Fibroblast of lung (primary cell): ENCODE data around the gene TOX2.

Experiments used
- EZH2 ChIP-seq: IDR thresholded peaks from 2 replicates; pipeline ENCODE4 v1.5.1; 2012; ENCODE audit warnings: low read length, control low read depth, mild to moderate bottlenecking; ENCODE audit errors: missing control alignments
- TF ChIP-seq, protein P1 (sequence below), 2 donors: IDR thresholded peaks in 1 of 2; conservative IDR thresholded peaks in 1 of 2; 1 replicate in 1 of 2; 2 replicates in 1 of 2; pipeline ENCODE4 v1.5.1; 2011 to 2012; ENCODE audit warnings: low read length in 2 of 2, control low read depth in 1 of 2, inconsistent platforms in 1 of 2, low read depth in 1 of 2, mild to moderate bottlenecking in 1 of 2

DNA sequence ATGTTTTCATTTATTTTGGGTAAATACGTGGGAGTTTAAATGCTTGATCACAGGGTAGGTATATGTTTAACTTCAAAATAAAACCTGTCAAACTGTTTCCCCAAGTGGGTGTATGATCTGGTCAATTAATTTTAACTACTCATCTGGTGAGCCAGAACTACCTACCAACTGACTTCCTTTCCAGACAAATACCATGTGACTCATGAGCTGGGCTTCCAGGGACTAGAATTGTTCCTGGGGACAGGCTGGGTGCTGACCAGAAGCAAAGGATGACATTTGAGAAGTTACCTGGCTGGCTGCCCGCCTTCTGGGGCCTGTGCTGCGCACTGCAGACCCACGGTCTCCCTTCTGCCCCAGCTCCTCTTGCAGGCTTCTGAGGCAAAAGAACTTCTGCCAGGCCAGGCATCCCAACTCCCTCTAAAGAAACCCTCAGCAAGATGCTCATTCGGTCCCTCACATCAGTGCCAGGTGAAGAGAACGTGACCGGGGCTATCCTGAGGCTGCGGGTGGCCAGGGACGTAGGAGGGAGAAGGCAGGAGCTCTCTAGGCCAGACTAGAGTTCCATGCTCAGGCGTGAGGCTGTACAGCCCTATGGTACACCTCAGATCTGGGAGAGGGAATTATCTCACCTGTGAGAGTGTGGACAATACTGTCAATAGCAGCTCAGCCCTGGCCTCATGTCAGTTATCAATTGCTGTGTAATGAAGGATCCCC lies 168.7 kb downstream of the TOX2 start:
- TF ChIP-seq, protein P1, sequence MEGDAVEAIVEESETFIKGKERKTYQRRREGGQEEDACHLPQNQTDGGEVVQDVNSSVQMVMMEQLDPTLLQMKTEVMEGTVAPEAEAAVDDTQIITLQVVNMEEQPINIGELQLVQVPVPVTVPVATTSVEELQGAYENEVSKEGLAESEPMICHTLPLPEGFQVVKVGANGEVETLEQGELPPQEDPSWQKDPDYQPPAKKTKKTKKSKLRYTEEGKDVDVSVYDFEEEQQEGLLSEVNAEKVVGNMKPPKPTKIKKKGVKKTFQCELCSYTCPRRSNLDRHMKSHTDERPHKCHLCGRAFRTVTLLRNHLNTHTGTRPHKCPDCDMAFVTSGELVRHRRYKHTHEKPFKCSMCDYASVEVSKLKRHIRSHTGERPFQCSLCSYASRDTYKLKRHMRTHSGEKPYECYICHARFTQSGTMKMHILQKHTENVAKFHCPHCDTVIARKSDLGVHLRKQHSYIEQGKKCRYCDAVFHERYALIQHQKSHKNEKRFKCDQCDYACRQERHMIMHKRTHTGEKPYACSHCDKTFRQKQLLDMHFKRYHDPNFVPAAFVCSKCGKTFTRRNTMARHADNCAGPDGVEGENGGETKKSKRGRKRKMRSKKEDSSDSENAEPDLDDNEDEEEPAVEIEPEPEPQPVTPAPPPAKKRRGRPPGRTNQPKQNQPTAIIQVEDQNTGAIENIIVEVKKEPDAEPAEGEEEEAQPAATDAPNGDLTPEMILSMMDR (conservative IDR thresholded peaks at IDR 0.05 in 1 of 2, IDR thresholded peaks at IDR 0.05 in 1 of 2; ENCODE audit: low read depth in 1 of 2, low read length in 2 of 2) = no peak
- TF ChIP-seq EZH2 = no peak
